H1 (cell line): Measurements from ENCODE around the gene MTMR2.

Source experiments
- BACH1 ChIP-seq: IDR thresholded peaks from 2 replicates; pipeline ENCODE4 v1.6.1; 2012; ENCODE audit warnings: low read length, improper control_type of control experiment
- CBX5 ChIP-seq: fragments of 300-800, 300-1000 bp; sonication (generic); IDR thresholded peaks from 2 replicates; pipeline ENCODE4 v1.7.1; 2016; ENCODE audit warnings: antibody characterized with exemption, low read length, low read depth
- CEBPB ChIP-seq: IDR thresholded peaks from 2 replicates; pipeline ENCODE4 v1.6.1; 2012; ENCODE audit warnings: low read depth, low read length
- CTCF ChIP-seq, 3 experiments: IDR thresholded peaks; 1 replicate in 2 of 3; 2 replicates in 1 of 3; pipeline versions ENCODE4 v1.5.1 to v1.6.1; 2011; ENCODE audit warnings: low read length in 3 of 3, mild to moderate bottlenecking in 3 of 3, inconsistent platforms in 2 of 3, low read depth in 1 of 3, moderate library complexity in 1 of 3; ENCODE audit not compliant: insufficient read depth in 1 of 3; ENCODE audit errors: control extremely low read depth in 1 of 3
- EP300 ChIP-seq, 2 experiments: IDR thresholded peaks; 1 replicate in 1 of 2; 2 replicates in 1 of 2; pipeline ENCODE4 v1.6.1; 2011 to 2012; ENCODE audit warnings: low read depth in 2 of 2, low read length in 2 of 2, mild to moderate bottlenecking in 2 of 2, borderline replicate concordance in 1 of 2, inconsistent platforms in 1 of 2, moderate library complexity in 1 of 2
- GABPA ChIP-seq: IDR thresholded peaks from 2 replicates; pipeline ENCODE4 v1.6.1; 2011; ENCODE audit warnings: mild to moderate bottlenecking, low read length, moderate library complexity, borderline replicate concordance; ENCODE audit not compliant: insufficient read depth
- JUN ChIP-seq: IDR thresholded peaks from 2 replicates; pipeline ENCODE4 v1.6.1; 2011; ENCODE audit warnings: low read depth, mild to moderate bottlenecking, improper control_type of control experiment, low read length
- POLR2A ChIP-seq, 2 experiments: IDR thresholded peaks; 1 replicate in 1 of 2; 2 replicates in 1 of 2; pipeline ENCODE4 v1.6.1; 2011; ENCODE audit warnings: low read depth in 2 of 2, low read length in 2 of 2, mild to moderate bottlenecking in 2 of 2; ENCODE audit errors: control extremely low read depth in 1 of 2
- POLR2AphosphoS5 ChIP-seq: IDR thresholded peaks from 2 replicates; pipeline ENCODE4 v1.6.1; 2011; ENCODE audit warnings: low read depth, low read length
- RAD21 ChIP-seq, 2 experiments: IDR thresholded peaks in 1 of 2; conservative IDR thresholded peaks in 1 of 2; 2 replicates each; pipeline ENCODE4 v1.6.1; 2011; ENCODE audit warnings: low read depth in 2 of 2, low read length in 2 of 2, improper control_type of control experiment in 1 of 2, inconsistent platforms in 1 of 2, mild to moderate bottlenecking in 1 of 2, moderate library complexity in 1 of 2
- SIRT6 ChIP-seq: IDR thresholded peaks from one replicate; pipeline ENCODE4 v1.7.1; 2012; ENCODE audit warnings: low read length, inconsistent platforms
- TEAD4 ChIP-seq: IDR thresholded peaks from 2 replicates; pipeline ENCODE4 v1.6.1; 2012; ENCODE audit warnings: low read depth, low read length, inconsistent platforms, mixed read lengths
- YY1 ChIP-seq: IDR thresholded peaks from 2 replicates; pipeline ENCODE4 v1.6.1; 2011; ENCODE audit warnings: low read depth, mild to moderate bottlenecking, low read length
- ZNF274 ChIP-seq: IDR thresholded peaks from 2 replicates; pipeline ENCODE4 v1.7.0; 2012; ENCODE audit warnings: low read length, borderline replicate concordance; ENCODE audit errors: extremely low read depth

- no peak for TF ChIP-seq POLR2AphosphoS5
- TF ChIP-seq CTCF (IDR thresholded peaks at IDR 0.05; ENCODE audit: control extremely low read depth in 1 of 3, insufficient read depth in 1 of 3, low read depth in 1 of 3, low read length in 3 of 3), result no peak
- TF ChIP-seq TEAD4, result no peak
- TF ChIP-seq BACH1, result no peak
- no peak for TF ChIP-seq GABPA
- TF ChIP-seq SIRT6, result no peak
- no peak for TF ChIP-seq POLR2A (IDR thresholded peaks at IDR 0.05; ENCODE audit: control extremely low read depth in 1 of 2, low read depth in 2 of 2, low read length in 2 of 2)
- TF ChIP-seq EP300 (IDR thresholded peaks at IDR 0.05; ENCODE audit: borderline replicate concordance in 1 of 2, low read depth in 2 of 2, low read length in 2 of 2), result no peak
- no peak for TF ChIP-seq JUN
- TF ChIP-seq RAD21 (IDR thresholded peaks at IDR 0.05 in 1 of 2, conservative IDR thresholded peaks at IDR 0.05 in 1 of 2; ENCODE audit: low read depth in 2 of 2, low read length in 2 of 2), result no peak
- TF ChIP-seq CBX5, result no peak
- TF ChIP-seq CEBPB, result no peak
- TF ChIP-seq ZNF274, result no peak
- TF ChIP-seq YY1, result no peak
Measured at GRCh38 chr11:95908826-95909225, 15.1 kb downstream of the MTMR2 start.
